HFF-Myc (cell line): ENCODE data around the gene SH3RF1.

Experiments
- DNase-seq: peaks from one replicate; pipeline ENCODE4 v3.0.0-alpha.2; 2011; ENCODE audit warnings: low read depth; ENCODE audit errors: extremely low read depth
- H3K4me3 ChIP-seq: replicated peaks from 2 replicates; pipeline ENCODE4 v1.5.1; 2011; ENCODE audit warnings: low read depth, mild to moderate bottlenecking, control low read depth, low read length
- TF ChIP-seq, protein P1 (sequence below): IDR thresholded peaks from 2 replicates; pipeline ENCODE4 v1.5.1; 2012; ENCODE audit warnings: mild to moderate bottlenecking, low read depth, low read length, control low read depth; ENCODE audit errors: missing control alignments

Gene SH3RF1

GRCh38 chr4:169131556-169132208 lies 139.1 kb downstream of the SH3RF1 start:
- DNase-seq, result no peak
- TF ChIP-seq, protein P1, sequence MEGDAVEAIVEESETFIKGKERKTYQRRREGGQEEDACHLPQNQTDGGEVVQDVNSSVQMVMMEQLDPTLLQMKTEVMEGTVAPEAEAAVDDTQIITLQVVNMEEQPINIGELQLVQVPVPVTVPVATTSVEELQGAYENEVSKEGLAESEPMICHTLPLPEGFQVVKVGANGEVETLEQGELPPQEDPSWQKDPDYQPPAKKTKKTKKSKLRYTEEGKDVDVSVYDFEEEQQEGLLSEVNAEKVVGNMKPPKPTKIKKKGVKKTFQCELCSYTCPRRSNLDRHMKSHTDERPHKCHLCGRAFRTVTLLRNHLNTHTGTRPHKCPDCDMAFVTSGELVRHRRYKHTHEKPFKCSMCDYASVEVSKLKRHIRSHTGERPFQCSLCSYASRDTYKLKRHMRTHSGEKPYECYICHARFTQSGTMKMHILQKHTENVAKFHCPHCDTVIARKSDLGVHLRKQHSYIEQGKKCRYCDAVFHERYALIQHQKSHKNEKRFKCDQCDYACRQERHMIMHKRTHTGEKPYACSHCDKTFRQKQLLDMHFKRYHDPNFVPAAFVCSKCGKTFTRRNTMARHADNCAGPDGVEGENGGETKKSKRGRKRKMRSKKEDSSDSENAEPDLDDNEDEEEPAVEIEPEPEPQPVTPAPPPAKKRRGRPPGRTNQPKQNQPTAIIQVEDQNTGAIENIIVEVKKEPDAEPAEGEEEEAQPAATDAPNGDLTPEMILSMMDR, result no peak
- H3K4me3 ChIP-seq, result no peak overlapping the region

DNA sequence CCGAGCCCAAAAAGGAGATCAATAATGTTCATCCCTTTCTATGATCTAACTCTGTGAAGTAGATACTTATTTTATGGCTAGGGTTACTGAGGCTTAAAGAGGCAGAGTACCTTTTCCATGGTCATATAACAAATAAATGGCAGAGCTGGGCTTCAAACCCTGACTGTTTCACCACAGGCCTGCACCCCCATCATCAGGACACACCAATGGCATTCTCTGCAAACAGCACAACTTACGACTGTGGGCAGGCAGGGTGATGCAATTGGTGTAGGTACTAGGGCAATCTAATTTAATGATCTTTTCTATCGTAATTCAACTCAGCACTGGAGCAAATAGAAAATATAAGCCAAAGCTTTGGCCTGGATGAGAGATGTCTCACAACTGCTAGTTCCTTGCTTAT lies 141.9 kb downstream of the SH3RF1 start:
- TF ChIP-seq, protein P1, result no peak
- DNase-seq, result no peak
- no peak overlapping the region for H3K4me3 ChIP-seq

DNA sequence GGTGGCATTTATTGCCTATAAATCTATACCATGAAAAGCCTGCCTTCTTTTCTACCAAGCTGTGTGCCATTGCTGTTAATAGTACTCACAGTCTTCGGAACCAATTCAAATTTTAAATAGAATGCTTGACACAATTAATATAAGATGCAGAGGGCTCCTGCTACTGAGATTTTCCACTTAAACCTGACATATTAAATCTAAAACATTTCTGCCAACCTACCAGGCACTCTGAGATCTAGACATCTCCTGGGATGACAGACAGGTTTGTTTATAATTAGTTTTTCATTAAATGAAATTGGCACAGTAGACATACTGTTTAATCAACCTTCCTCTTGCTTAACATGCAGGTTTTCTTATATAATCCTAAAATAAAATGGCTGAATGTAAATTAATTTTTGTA lies 143.4 kb downstream of the SH3RF1 start:
- no peak overlapping the region for H3K4me3 ChIP-seq
- TF ChIP-seq, protein P1, result no peak
- DNase-seq, result no peak

DNA sequence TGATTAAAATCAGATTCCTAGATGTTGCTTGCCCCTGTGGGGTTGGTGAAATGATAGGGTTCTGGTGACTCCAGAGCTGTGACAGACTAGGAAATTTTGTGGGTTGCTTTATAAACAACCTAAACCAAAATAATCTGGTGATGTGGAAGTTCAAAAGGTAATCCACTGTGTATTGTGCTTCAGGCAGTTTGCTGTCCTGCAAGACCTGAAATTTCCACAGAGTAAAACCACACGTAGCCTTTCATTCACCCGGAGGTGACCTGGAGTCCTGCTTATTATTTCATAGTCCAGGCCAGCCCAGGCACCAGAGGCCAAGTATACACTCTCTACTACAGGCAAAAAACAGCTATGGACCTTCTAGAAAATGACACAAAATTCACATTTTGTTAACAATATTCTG lies 146.1 kb downstream of the SH3RF1 start:
- TF ChIP-seq, protein P1, result no peak
- DNase-seq, result no peak
- H3K4me3 ChIP-seq, result no peak overlapping the region

DNA sequence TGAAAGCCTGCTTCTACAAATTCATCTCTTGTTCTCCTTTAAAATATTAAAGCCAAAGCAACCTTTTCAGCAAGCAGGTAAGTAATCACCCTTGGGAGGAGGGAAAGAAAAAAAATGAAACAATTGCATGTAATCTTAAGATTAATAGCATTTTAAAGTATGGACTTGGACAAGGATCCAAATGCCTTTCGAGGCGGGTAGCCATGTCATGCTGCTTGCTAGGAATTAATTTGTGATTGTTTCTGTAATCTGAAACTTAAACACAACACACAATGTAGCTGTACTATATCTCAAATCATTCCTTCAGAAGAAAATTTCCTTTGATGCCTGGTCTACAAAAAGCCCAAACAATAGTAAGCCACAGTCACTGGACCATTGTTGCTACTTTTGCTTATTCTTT lies 148.3 kb downstream of the SH3RF1 start:
- no peak overlapping the region for H3K4me3 ChIP-seq
- TF ChIP-seq, protein P1, result no peak
- no peak for DNase-seq

- no peak overlapping the region for H3K4me3 ChIP-seq
- TF ChIP-seq, protein P1, result no peak
- no peak for DNase-seq
Observed at GRCh38 chr4:169121861-169122382, 148.8 kb downstream of the SH3RF1 start.

GRCh38 chr4:169120624-169121023 lies 150.1 kb downstream of the SH3RF1 start:
- no peak overlapping the region for H3K4me3 ChIP-seq

More at GRCh38 chr4:169120624-169121023, 150.1 kb downstream of the SH3RF1 start:
- DNase-seq, result no peak
- TF ChIP-seq, protein P1, result no peak
